Keratinocyte (primary cell): ENCODE measurements around the gene PSMB5. TPM values are rescaled to one million over a fixed set of nuclear protein-coding genes. Genes with fewer than 3 reads are reported as not detected.

Experiments
- DNase-seq: peaks from one replicate; pipeline ENCODE4 v3.0.0-alpha.2; 2011; ENCODE audit warnings: low read depth, missing footprints, low spot score
- FAIRE-seq: peaks from 2 replicates; lab custom pipeline; 2011; peaks lifted over from hg19 to GRCh38; lab: Jason Lieb, UNC
- H2AFZ ChIP-seq: 2 replicates; pipeline ENCODE4 v1.6.0; 2012; ENCODE audit warnings: low read length, control low read depth, inconsistent platforms; ENCODE audit not compliant: control insufficient read depth
- H3K27ac ChIP-seq: 2 replicates; pipeline ENCODE4 v1.5.1; 2011; ENCODE audit warnings: low read length; ENCODE audit not compliant: control insufficient read depth, insufficient read depth
- H3K27me3 ChIP-seq: 3 replicates; pipeline ENCODE4 v1.6.0; 2011; ENCODE audit warnings: low read length; ENCODE audit not compliant: control insufficient read depth, insufficient read depth; ENCODE audit errors: extremely low read depth
- H3K36me3 ChIP-seq, 2 experiments: 2 replicates in 1 of 2; 3 replicates in 1 of 2; pipeline ENCODE4 v1.5.1; 2011; ENCODE audit warnings: low read length in 2 of 2, mild to moderate bottlenecking in 1 of 2; ENCODE audit not compliant: control insufficient read depth in 2 of 2, insufficient read depth in 2 of 2; ENCODE audit errors: extremely low read depth in 1 of 2
- H3K4me1 ChIP-seq: 3 replicates; pipeline ENCODE4 v1.5.1; 2011; ENCODE audit warnings: low read length; ENCODE audit not compliant: control insufficient read depth, insufficient read depth; ENCODE audit errors: extremely low read depth
- H3K4me2 ChIP-seq: 3 replicates; pipeline ENCODE4 v1.6.0; 2011; ENCODE audit warnings: low read depth, low read length; ENCODE audit not compliant: control insufficient read depth, insufficient read depth; ENCODE audit errors: extremely low read depth
- H3K4me3 ChIP-seq, 3 experiments: fragments of 200-600 bp in 1 of 3; sonication (generic) in 1 of 3; 2 replicates in 2 of 3; 3 replicates in 1 of 3; pipeline ENCODE4 v1.5.1; 2011 to 2016; ENCODE audit warnings: low read length in 3 of 3, mild to moderate bottlenecking in 3 of 3, control low read depth in 2 of 3, inconsistent platforms in 1 of 3, low read depth in 1 of 3, mixed read lengths in 1 of 3, mixed run types in 1 of 3, moderate library complexity in 1 of 3; ENCODE audit not compliant: control insufficient read depth in 2 of 3, insufficient read depth in 2 of 3; ENCODE audit errors: extremely low read depth in 1 of 3
- H3K79me2 ChIP-seq: 2 replicates; pipeline ENCODE4 v1.6.0; 2012; ENCODE audit warnings: low read length; ENCODE audit not compliant: control insufficient read depth, insufficient read depth
- H3K9ac ChIP-seq: 3 replicates; pipeline ENCODE4 v1.6.0; 2011; ENCODE audit warnings: low read length; ENCODE audit not compliant: control insufficient read depth, insufficient read depth; ENCODE audit errors: extremely low read depth
- H3K9me1 ChIP-seq: 3 replicates; pipeline ENCODE4 v1.6.0; 2011; ENCODE audit warnings: low read length; ENCODE audit not compliant: control insufficient read depth, insufficient read depth; ENCODE audit errors: extremely low read depth
- H3K9me3 ChIP-seq: 2 replicates; pipeline ENCODE4 v1.5.1; 2012; ENCODE audit warnings: low read depth, low read length; ENCODE audit not compliant: control insufficient read depth
- H4K20me1 ChIP-seq: 3 replicates; pipeline ENCODE4 v1.6.0; 2011; ENCODE audit warnings: low read length; ENCODE audit not compliant: control insufficient read depth, insufficient read depth; ENCODE audit errors: extremely low read depth
- CTCF ChIP-seq, 3 experiments: IDR thresholded peaks in 1 of 3; conservative IDR thresholded peaks in 1 of 3; optimal IDR thresholded peaks in 1 of 3; 2 replicates in 2 of 3; 3 replicates in 1 of 3; pipeline versions ENCODE3 to v1.5.1; 2011; ENCODE audit warnings: low read length in 3 of 3, mild to moderate bottlenecking in 3 of 3, moderate library complexity in 2 of 3, control low read depth in 1 of 3, inconsistent platforms in 1 of 3; ENCODE audit not compliant: insufficient read depth in 2 of 3; ENCODE audit errors: extremely low read depth in 1 of 3
- EZH2 ChIP-seq: IDR thresholded peaks from one replicate; pipeline ENCODE4 v1.6.1; 2012; ENCODE audit warnings: inconsistent platforms, mild to moderate bottlenecking, low read length, moderate library complexity
- dilution Hi-C: fragments of 300-500 bp; cut with MboI; formaldehyde crosslinking; loops from one replicate; pipeline ENCODE4 v1.7.0; 2020; ENCODE audit warnings: low sequenced_read_pairs; ENCODE audit not compliant: extremely low pct_ligation_motif_present
- polyA plus RNA-seq, 5 experiments: library from polyadenylated mRNA; depleted of rRNA in 3 of 5; stranded (reverse) in 3 of 5; stranded (forward) in 1 of 5; unstranded in 1 of 5; fragments of >200 nt; gene quantifications; 1 replicate in 1 of 5; 2 replicates in 3 of 5; 3 replicates in 1 of 5; pipeline versions ENCODE4 v1.2.1 to v1.2.3, GENCODE V29; 2011 to 2012; ENCODE audit warnings: missing spikeins in 2 of 5, low read depth in 1 of 5, low replicate concordance in 1 of 5

PSMB5 gene
- polyA plus RNA-seq, 1 donor (not counting 4 experiments of a cell fraction or from before 2014, with no cell fraction given), result 285 TPM

- dilution Hi-C loops, result no loop called here
- no peaks in the 10 kb centered on the region for H3K9me3 ChIP-seq
- no peak for DNase-seq
- no peak for FAIRE-seq
- no peak for TF ChIP-seq CTCF (optimal IDR thresholded peaks at IDR 0.05 in 1 of 3, IDR thresholded peaks at IDR 0.05 in 1 of 3, conservative IDR thresholded peaks at IDR 0.05 in 1 of 3; ENCODE audit: extremely low read depth in 1 of 3, insufficient read depth in 2 of 3, low read length in 3 of 3)
- TF ChIP-seq EZH2, result no peak
- no peaks in the 10 kb centered on the region for H4K20me1 ChIP-seq
- H3K79me2 ChIP-seq, result no peaks in the 10 kb centered on the region
- peaks cover 3 to 4% of the 10 kb centered on the region in 2 experiments for H3K36me3 ChIP-seq
- H3K27me3 ChIP-seq, result no peaks in the 10 kb centered on the region
- H3K4me2 ChIP-seq, result no peak overlapping the region
- H3K9me1 ChIP-seq, result no peaks in the 10 kb centered on the region
- no peak overlapping the region for H3K27ac ChIP-seq
- peaks cover 6% of the 10 kb centered on the region for H3K4me1 ChIP-seq
- no peak overlapping the region for H2AFZ ChIP-seq
- no peak overlapping the region for H3K9ac ChIP-seq
- no peak overlapping the region for H3K4me3 ChIP-seq
These were observed 38.6 kb downstream of the PSMB5 start for GRCh38 chr14:22995889-22996625.

- Histone ChIP-seq H3K4me2 (no peak overlapping the region), H3K9ac (no peak overlapping the region), H3K9me1 (no peaks in the 10 kb centered on the region), H3K79me2 (no peaks in the 10 kb centered on the region), H3K9me3 (no peaks in the 10 kb centered on the region), H4K20me1 (no peaks in the 10 kb centered on the region), H3K4me3 (no peak overlapping the region), H2AFZ (no peak overlapping the region), H3K4me1 (peaks cover 6% of the 10 kb centered on the region), H3K27ac (no peak overlapping the region), H3K36me3 (peaks cover 3 to 4% of the 10 kb centered on the region in 2 experiments), H3K27me3 (no peaks in the 10 kb centered on the region)
- FAIRE-seq, result no peak
- dilution Hi-C loops, result no loop called here
- no peak for DNase-seq
- TF ChIP-seq EZH2, result no peak
- peak; percentile 41 to 72 (median 58) for TF ChIP-seq CTCF (optimal IDR thresholded peaks at IDR 0.05 in 1 of 3, IDR thresholded peaks at IDR 0.05 in 1 of 3, conservative IDR thresholded peaks at IDR 0.05 in 1 of 3; ENCODE audit: extremely low read depth in 1 of 3, insufficient read depth in 2 of 3, low read length in 3 of 3)
These were observed 39.9 kb downstream of the PSMB5 start for GRCh38 chr14:22994762-22995275.
